ENCODE data around the gene TOM1.

The TOM1 gene

DNA sequence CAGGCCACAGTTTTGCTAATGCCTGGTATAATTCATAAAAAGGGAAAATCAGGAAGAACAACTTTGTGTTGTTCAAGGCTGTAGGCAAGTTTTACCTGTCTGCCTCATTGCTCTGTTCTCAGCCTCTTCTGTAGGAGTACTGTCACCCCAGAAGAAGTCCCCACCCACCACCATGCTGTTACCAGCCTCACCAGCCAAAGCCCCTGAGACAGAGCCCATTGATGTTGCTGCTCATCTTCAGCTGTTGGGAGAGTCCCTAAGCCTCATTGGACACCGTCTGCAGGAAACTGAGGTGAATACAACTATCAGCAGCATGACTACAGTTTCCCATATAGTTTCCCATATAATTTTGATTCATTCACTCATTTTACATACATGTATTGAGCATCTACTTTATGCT is 11.6 kb upstream of the TOM1 start:
- ChIA-PET CTCF (no interaction called here), POLR2A (ENCODE audit: low non-redundant PET) (no interaction called here)
- no peak overlapping the region for H3K27ac ChIP-seq
- TF ChIP-seq, protein P1, sequence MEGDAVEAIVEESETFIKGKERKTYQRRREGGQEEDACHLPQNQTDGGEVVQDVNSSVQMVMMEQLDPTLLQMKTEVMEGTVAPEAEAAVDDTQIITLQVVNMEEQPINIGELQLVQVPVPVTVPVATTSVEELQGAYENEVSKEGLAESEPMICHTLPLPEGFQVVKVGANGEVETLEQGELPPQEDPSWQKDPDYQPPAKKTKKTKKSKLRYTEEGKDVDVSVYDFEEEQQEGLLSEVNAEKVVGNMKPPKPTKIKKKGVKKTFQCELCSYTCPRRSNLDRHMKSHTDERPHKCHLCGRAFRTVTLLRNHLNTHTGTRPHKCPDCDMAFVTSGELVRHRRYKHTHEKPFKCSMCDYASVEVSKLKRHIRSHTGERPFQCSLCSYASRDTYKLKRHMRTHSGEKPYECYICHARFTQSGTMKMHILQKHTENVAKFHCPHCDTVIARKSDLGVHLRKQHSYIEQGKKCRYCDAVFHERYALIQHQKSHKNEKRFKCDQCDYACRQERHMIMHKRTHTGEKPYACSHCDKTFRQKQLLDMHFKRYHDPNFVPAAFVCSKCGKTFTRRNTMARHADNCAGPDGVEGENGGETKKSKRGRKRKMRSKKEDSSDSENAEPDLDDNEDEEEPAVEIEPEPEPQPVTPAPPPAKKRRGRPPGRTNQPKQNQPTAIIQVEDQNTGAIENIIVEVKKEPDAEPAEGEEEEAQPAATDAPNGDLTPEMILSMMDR (conservative IDR thresholded peaks at IDR 0.05; ENCODE audit: low read depth), result no peak
- DNase-seq (ENCODE audit: low spot score), result no peak

DNA sequence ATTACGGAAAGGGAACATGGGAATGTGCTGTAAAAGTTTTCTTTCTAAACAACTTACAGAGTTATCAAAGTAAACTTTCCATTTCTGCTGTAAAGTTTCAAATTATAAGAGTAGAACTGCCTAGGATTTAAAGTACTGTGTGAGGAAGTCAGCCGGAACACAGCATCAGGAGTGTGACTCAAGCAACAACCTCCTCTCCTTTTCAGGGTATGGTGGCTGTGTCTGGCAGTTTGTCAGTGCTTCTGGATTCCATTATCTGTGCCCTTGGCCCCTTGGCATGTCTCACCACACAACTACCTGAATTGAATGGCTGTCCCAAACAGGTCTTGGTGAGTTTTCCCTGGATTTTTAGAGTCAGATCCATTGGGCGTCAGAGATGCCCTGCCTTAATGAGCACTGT is 6.9 kb upstream of the TOM1 start:
- POLR2A ChIA-PET (ENCODE audit: low non-redundant PET), result no interaction called here
- no peak overlapping the region for H3K27ac ChIP-seq
- TF ChIP-seq, protein P1 (conservative IDR thresholded peaks at IDR 0.05; ENCODE audit: low read depth), result no peak
- no peak for DNase-seq (ENCODE audit: low spot score)
- CTCF ChIA-PET, result no interaction called here

GRCh38 chr22:35296051-35296450 is 3.6 kb upstream of the TOM1 start:
- ChIA-PET POLR2A (ENCODE audit: low non-redundant PET) (no interaction called here), CTCF (no interaction called here)
- DNase-seq (ENCODE audit: low spot score), result no peak
- TF ChIP-seq, protein P1 (conservative IDR thresholded peaks at IDR 0.05; ENCODE audit: low read depth), result no peak
- no peak overlapping the region for H3K27ac ChIP-seq

DNA sequence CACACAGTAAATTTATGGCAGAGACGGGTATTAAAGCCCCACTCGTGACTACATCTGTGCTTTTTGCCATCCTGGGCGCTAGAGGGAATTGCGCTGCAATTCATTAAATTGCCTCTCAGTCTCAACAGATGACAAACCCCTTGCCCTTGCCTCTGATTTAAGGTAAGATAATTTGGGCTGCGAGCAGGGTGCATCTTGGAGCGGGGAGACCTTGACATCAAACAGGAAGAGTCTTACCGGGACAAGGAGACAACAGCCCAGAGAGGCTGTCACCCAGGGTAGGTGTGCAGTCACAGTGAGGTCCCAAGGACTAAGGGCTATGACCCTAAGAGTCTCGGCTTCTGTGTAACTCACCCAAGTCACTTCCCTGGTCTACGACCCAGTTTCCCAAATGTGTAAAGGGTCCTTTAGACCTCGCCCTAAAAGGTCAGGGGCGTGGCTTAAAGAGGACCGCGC is 449 bp upstream of the TOM1 start:
- CTCF ChIA-PET, result no interaction called here
- TF ChIP-seq, protein P1 (conservative IDR thresholded peaks at IDR 0.05; ENCODE audit: low read depth), result no peak
- peak; percentile 5 for DNase-seq (ENCODE audit: low spot score)
- POLR2A ChIA-PET (ENCODE audit: low non-redundant PET), result no interaction called here
- H3K27ac ChIP-seq, result peak overlapping the region; percentile 88

GRCh38 chr22:35301372-35301874 is 1.7 kb downstream of the TOM1 start:
- TF ChIP-seq, protein P1 (conservative IDR thresholded peaks at IDR 0.05; ENCODE audit: low read depth), result no peak
- peak; percentile 69 for DNase-seq (ENCODE audit: low spot score)
- ChIA-PET CTCF (interaction anchor here (0.6 to 0.7 kb wide), 2 partner anchors 8 to 629 kb away, joined by 3 read pairs; no protein-coding TSS in a partner anchor), POLR2A (ENCODE audit: low non-redundant PET) (interaction anchor here (1.0 kb wide), 1 partner anchor 728 kb away, joined by 3 read pairs; no protein-coding TSS in a partner anchor)
- peak overlapping the region; percentile 88 for H3K27ac ChIP-seq

GRCh38 chr22:35303029-35303624 is 3.4 kb downstream of the TOM1 start:
- ChIA-PET POLR2A (ENCODE audit: low non-redundant PET) (interaction anchor here (0.6 kb wide), 1 partner anchor 106 kb away, joined by 3 read pairs; no protein-coding TSS in a partner anchor), CTCF (interaction anchor here (0.6 kb wide), 4 partner anchors 22 to 766 kb away, joined by 3 to 4 read pairs (median 4); no protein-coding TSS in a partner anchor)
- TF ChIP-seq, protein P1 (conservative IDR thresholded peaks at IDR 0.05; ENCODE audit: low read depth), result no peak
- no peak for DNase-seq (ENCODE audit: low spot score)
- H3K27ac ChIP-seq, result no peak overlapping the region

Data from RWPE1 (cell line).